ENCODE measurements around the gene MAP3K1.
"Not testable (repeated sequence)": the region's sequence is repeated elsewhere in the genome, so short reads cannot be mapped to it uniquely, and the experiment has no call there.

- not testable (repeated sequence) for TF ChIP-seq POLR2A, CTCF (IDR thresholded peaks at IDR 0.05)
These were observed 39.0 kb upstream of the MAP3K1 start for GRCh38 chr5:56776212-56776846.
